ENCODE results near the gene MAP2K5. TPM values are rescaled to one million over a fixed set of nuclear protein-coding genes. Genes with fewer than 3 reads are reported as not detected.
A peak's percentile ranks its signal among the peaks of the same experiment; 100 is the strongest.

The MAP2K5 gene
- total and polyA plus RNA-seq, 9 of the 15 experiments (the other 6 are each of a cell fraction or from before 2014, with no cell fraction given): 0.41 to 16.5 (median 7.5) TPM

DNA sequence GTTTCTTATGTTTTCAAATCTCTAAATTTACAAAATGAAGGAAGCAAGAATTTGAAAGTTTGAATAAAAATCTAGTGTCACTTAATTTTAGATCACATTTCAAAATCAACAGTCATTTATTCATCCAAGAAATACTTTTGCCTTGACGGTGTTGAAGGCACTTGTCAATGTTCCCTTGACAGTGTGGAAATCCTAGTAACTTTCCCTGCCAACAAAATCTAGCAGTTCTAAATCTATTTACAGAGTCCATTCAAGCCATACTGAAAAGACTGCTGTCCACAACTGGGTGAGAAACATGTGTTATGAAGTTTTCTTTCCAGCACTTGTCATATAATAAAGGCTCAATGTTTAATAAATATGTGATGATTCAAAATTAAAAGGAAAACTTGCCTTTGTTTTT lies 8.6 kb upstream of the MAP2K5 start:
- TF ChIP-seq ZNF589 (CRISPR knock-in tag; IDR thresholded peaks at IDR 0.05; ENCODE audit: low read depth): no peak
- TF ChIP-seq CBFA2T2 (conservative IDR thresholded peaks at IDR 0.05): no peak
- no peak for TF ChIP-seq NR3C1 (CRISPR knock-in tag; IDR thresholded peaks at IDR 0.05)
- TF ChIP-seq ZNF586 (CRISPR knock-in tag; conservative IDR thresholded peaks at IDR 0.05): no peak
- no peak for TF ChIP-seq GTF2E2 (tag; IDR thresholded peaks at IDR 0.05)
- TF ChIP-seq ZNF384 (IDR thresholded peaks at IDR 0.05; ENCODE audit: low read depth, low read length): no peak
- TF ChIP-seq CBX1 (IDR thresholded peaks at IDR 0.05; ENCODE audit: low read depth): no peak
- TF ChIP-seq L3MBTL2 (IDR thresholded peaks at IDR 0.05): no peak
- TF ChIP-seq PML (IDR thresholded peaks at IDR 0.05; ENCODE audit: low read length): no peak
- TF ChIP-seq HDAC1 (IDR thresholded peaks at IDR 0.05): no peak
- no peak for TF ChIP-seq ESRRB (CRISPR knock-in tag; IDR thresholded peaks at IDR 0.05; ENCODE audit: borderline replicate concordance)
- TF ChIP-seq ZNF324 (CRISPR knock-in tag; IDR thresholded peaks at IDR 0.05): no peak
- no peak for TF ChIP-seq ZNF23 (CRISPR knock-in tag; IDR thresholded peaks at IDR 0.05)
- intact Hi-C loops (cut with micrococcal nuclease): no loop called here
- peak; percentile 62 for FAIRE-seq
- in situ Hi-C loops (cut with MboI): no loop called here
- no TSS peak for BruUV-seq (replicated peaks)
- no peak for DNase-seq (ENCODE audit: extremely low read depth in 1 of 4, low spot score in 3 of 4)
- ATAC-seq: no peak
- Histone ChIP-seq H3K27me3 (ENCODE audit: control insufficient read depth in 2 of 2, insufficient read depth in 2 of 2, low read length in 2 of 2) (no peaks in the 10 kb centered on the region), H3K4me3 (no peak overlapping the region), H3K4me2 (ENCODE audit: insufficient read depth, low read length) (no peak overlapping the region), H3K9ac (ENCODE audit: insufficient read depth in 1 of 2, low read depth in 2 of 2, low read length in 2 of 2) (no peak overlapping the region), H3K27ac (ENCODE audit: extremely low read depth, low read depth, low read length) (no peak overlapping the region), H3K4me1 (replicated peaks in 1 of 2; ENCODE audit: control insufficient read depth in 2 of 2, insufficient read depth in 2 of 2, low read length in 2 of 2) (no peaks in the 10 kb centered on the region), H2AFZ (ENCODE audit: low read depth, low read length) (no peak overlapping the region), H3K36me3 (ENCODE audit: control insufficient read depth, insufficient read depth, low read length) (no peaks in the 10 kb centered on the region), H3K9me3 (replicated peaks; ENCODE audit: control insufficient read depth, insufficient read depth, low read depth, low read length) (no peaks in the 10 kb centered on the region), H4K20me1 (replicated peaks; ENCODE audit: control insufficient read depth, insufficient read depth, low read length) (no peaks in the 10 kb centered on the region), H3K79me2 (ENCODE audit: control insufficient read depth, insufficient read depth, low read length) (no peaks in the 10 kb centered on the region), H3K9me1 (ENCODE audit: control insufficient read depth, insufficient read depth, low read length) (no peaks in the 10 kb centered on the region)
- ChIA-PET CTCF (ENCODE audit: low intra/inter-chr PET ratio) (no interaction called here), POLR2A (interaction anchor here (1.3 kb wide), 1 partner anchor 9 kb away, joined by 3 read pairs; the partner anchor contains the start of gene MAP2K5)
- WGBS (ENCODE audit: insufficient coverage, low coverage, missing lambda C conversion rate): 43% methylated on average over 1 of the region's 1 CpG
